ENCODE results near the gene MSX1.
"Not testable (repeated sequence)": the region's sequence is repeated elsewhere in the genome, so short reads cannot be mapped to it uniquely, and the experiment has no call there.

MSX1 gene

GRCh38 chr4:4859325-4859798 lies at the start of gene MSX1:
MSX1 (plus strand) TSS chr4:4859665; CDS start chr4:4859900, 235 bp downstream.
- DNase-seq: peak; percentile 42

- no peak for DNase-seq
Measured at GRCh38 chr4:4810092-4810774, 49.2 kb upstream of the MSX1 start.

- DNase-seq: no peak
Measured at GRCh38 chr4:4810778-4811177, 48.7 kb upstream of the MSX1 start.

GRCh38 chr4:4812145-4812794 lies 47.2 kb upstream of the MSX1 start:
- no peak for DNase-seq

- DNase-seq: no peak
Measured at GRCh38 chr4:4818415-4819212, 40.9 kb upstream of the MSX1 start.

GRCh38 chr4:4819213-4819606 lies 40.3 kb upstream of the MSX1 start:
- no peak for DNase-seq

- DNase-seq: no peak
Measured at GRCh38 chr4:4820261-4820660, 39.2 kb upstream of the MSX1 start.

GRCh38 chr4:4820739-4821138 lies 38.7 kb upstream of the MSX1 start:
- DNase-seq: no peak

- no peak for DNase-seq
Measured at GRCh38 chr4:4821577-4821976, 37.9 kb upstream of the MSX1 start.

GRCh38 chr4:4822286-4822685 lies 37.2 kb upstream of the MSX1 start:
- not testable (repeated sequence) for DNase-seq

- DNase-seq: no peak
Measured at GRCh38 chr4:4823621-4824162, 35.8 kb upstream of the MSX1 start.

- DNase-seq: no peak
Measured at GRCh38 chr4:4824232-4824631, 35.2 kb upstream of the MSX1 start.

GRCh38 chr4:4825431-4825830 lies 34.0 kb upstream of the MSX1 start:
- DNase-seq: no peak

GRCh38 chr4:4829837-4830236 lies 29.6 kb upstream of the MSX1 start:
- no peak for DNase-seq

GRCh38 chr4:4831266-4831665 lies 28.2 kb upstream of the MSX1 start:
- no peak for DNase-seq

GRCh38 chr4:4831825-4832224 lies 27.6 kb upstream of the MSX1 start:
- no peak for DNase-seq

- DNase-seq: no peak
Measured at GRCh38 chr4:4836044-4836443, 23.4 kb upstream of the MSX1 start.

GRCh38 chr4:4837316-4837715 lies 22.1 kb upstream of the MSX1 start:
- no peak for DNase-seq

GRCh38 chr4:4838051-4838935 lies 21.2 kb upstream of the MSX1 start:
- no peak for DNase-seq

GRCh38 chr4:4838936-4839810 lies 20.3 kb upstream of the MSX1 start:
- no peak for DNase-seq

- no peak for DNase-seq
Measured at GRCh38 chr4:4840351-4840750, 19.1 kb upstream of the MSX1 start.

All from NCI-H187 treated with DMSO at 0.1 percent for 48 hours (cell line).